PC-3 (cell line): ENCODE measurements around the gene FANCE.

ENCODE experiments used
- EZH2phosphoT487 ChIP-seq: fragments of 300-600 bp; sonication (generic); IDR thresholded peaks from 2 replicates; pipeline ENCODE4 v1.6.1; 2018; ENCODE audit warnings: mild to moderate bottlenecking, antibody characterized with exemption, low read length, borderline replicate concordance
- TF ChIP-seq, protein P1 (sequence below): fragments of 300-600 bp; sonication (generic); conservative IDR thresholded peaks from 2 replicates; pipeline ENCODE4 v1.5.1; 2017; ENCODE audit warnings: antibody characterized with exemption, low read depth, mild to moderate bottlenecking, low read length

DNA sequence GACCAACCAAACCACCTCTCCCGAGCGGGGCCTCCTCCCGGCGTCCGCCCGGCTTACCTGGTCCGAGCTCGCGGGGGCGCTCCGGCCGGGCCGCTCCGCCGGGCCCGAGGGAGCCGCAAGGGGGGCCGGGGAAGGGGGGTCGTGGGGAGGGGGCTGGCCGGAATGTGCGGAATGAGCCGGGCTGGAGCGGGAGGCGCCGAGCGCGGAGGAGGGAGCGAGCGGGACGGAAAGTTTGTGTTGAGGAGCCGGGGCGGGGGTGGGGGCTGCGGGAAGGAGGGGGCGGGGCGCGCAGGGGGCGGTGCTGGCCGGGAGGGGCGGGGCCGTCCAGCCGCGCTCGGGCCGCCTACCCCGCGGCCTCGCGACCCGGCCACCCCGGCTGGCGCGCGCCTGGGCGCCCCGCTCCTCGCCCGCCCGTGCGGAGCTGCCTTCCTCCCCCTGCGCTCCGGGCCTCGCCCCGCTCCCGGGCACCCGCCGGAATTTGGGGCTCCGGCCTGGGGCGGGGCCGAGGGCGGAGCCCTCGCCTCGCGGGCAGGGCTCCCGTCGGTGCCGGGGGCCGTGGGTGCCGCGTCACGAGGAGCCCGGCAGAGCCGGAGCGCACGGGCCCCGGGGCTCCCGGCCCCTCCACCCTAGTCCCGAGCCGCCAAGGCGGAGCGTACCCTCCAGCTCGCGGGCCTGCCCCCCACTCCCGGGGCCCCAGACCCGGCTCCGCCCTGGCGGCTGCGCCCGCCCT lies 44.9 kb downstream of the FANCE start, which contains the start of gene TEAD3:
- TF ChIP-seq, protein P1, sequence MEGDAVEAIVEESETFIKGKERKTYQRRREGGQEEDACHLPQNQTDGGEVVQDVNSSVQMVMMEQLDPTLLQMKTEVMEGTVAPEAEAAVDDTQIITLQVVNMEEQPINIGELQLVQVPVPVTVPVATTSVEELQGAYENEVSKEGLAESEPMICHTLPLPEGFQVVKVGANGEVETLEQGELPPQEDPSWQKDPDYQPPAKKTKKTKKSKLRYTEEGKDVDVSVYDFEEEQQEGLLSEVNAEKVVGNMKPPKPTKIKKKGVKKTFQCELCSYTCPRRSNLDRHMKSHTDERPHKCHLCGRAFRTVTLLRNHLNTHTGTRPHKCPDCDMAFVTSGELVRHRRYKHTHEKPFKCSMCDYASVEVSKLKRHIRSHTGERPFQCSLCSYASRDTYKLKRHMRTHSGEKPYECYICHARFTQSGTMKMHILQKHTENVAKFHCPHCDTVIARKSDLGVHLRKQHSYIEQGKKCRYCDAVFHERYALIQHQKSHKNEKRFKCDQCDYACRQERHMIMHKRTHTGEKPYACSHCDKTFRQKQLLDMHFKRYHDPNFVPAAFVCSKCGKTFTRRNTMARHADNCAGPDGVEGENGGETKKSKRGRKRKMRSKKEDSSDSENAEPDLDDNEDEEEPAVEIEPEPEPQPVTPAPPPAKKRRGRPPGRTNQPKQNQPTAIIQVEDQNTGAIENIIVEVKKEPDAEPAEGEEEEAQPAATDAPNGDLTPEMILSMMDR: peak; percentile 31; the same call in 1 of the 2 replicates
- TF ChIP-seq EZH2phosphoT487: no peak
